ENCODE results near the gene FLT1.

Gene FLT1

GRCh38 chr13:28423010-28423409 is 71.9 kb downstream of the FLT1 start:
- no peak for DNase-seq (ENCODE audit: low spot score)

GRCh38 chr13:28421676-28422410 is 73.1 kb downstream of the FLT1 start:
- no peak for DNase-seq (ENCODE audit: low spot score)

GRCh38 chr13:28420704-28421103 is 74.2 kb downstream of the FLT1 start:
- DNase-seq (ENCODE audit: low spot score) = no peak

GRCh38 chr13:28415994-28416421 is 78.9 kb downstream of the FLT1 start:
- DNase-seq (ENCODE audit: low spot score) = no peak

- DNase-seq (ENCODE audit: low spot score) = no peak
Observed at GRCh38 chr13:28413999-28414398, 80.9 kb downstream of the FLT1 start.

GRCh38 chr13:28412981-28413380 is 81.9 kb downstream of the FLT1 start:
- no peak for DNase-seq (ENCODE audit: low spot score)

DNA sequence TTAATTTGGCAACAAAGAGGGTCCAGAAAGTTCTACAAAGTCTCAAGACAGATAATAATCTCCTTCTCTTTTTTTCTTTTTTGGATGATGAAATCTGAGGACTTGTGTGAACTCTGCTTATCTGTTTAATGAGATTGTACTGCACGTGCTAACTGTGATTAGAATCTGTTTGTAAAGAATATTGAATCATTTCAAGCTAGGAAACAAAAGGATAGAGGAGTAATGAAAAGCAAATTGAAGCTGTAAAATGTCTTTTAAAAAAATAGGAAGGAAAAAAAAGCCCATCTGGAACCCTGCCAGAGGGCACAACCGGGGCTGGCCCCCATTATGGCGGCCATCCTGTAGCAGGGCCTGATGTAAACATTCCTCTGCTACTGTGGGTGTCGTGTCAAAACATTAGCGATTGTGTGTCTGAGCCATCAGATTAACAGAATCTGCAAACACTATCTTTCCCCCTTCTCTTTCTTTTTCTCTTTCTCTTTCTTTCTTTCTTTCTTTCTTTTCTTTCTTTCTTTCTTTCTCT is 83.0 kb downstream of the FLT1 start:
- no peak for DNase-seq (ENCODE audit: low spot score)

- no peak for DNase-seq (ENCODE audit: low spot score)
Observed at GRCh38 chr13:28410096-28410495, 84.8 kb downstream of the FLT1 start.

DNA sequence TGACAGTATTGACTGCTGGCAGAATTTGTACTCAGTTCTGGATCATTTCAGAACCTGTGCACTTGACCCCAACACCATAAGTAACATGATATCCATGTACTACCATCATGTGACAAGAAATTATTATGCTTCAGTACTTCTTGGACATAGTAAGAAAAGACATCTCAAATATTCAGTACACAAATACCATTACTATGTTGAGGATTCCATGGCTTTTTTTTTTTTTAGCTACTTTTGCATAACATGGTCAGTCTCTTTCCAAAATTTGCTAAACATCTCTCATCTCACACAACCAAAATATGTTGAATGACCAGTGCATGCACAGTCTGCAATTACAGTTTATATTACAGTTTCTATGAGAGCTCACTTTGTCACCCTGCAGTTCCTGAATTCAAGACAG is 85.3 kb downstream of the FLT1 start:
- no peak for DNase-seq (ENCODE audit: low spot score)

DNA sequence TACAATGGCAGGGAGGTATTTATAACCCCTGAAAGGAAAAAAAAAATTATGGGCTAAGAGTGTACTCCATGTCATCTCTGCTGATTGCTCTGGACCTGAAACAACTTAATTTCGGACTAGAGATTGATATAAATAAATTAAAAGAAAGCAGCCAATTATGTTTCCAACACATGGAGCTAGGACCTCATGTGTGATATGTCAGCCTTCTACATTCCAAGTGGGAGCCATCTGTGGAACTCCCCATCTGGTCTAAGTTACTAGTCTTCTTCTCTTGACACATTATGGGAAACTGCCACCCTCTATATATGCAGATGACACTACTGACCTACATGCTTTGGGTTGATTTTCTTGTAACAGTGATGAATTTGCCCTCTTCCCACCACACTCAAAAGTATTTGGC is 86.1 kb downstream of the FLT1 start:
- DNase-seq (ENCODE audit: low spot score) = no peak

DNA sequence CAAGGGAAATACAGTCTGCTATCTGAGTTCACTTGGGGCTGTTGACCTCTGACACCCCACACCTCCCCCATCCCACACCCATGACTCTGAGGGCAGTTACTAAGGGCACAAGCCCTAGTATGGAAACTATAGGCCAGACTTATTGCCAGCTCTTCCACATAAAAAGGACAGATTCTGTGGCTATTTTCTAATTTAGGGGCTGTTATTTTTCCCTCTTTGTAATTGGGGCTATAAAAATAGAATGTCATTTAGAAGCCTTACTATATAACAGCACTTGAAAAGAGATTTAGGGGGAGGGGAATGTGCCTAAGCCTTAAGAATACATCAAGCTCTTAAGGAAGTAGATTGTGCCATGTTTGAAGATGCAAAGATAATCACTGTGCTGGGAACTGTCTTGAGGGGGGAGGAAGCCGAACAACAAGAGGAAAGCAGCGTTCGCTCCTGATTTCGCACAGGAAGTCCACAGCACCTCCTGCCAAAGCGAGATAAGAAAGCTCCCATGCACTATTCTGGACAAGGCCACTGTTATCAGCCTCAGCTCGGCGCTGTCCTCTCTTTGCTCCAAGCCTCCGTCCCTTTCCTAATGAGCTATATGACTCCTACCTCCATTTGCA is 86.6 kb downstream of the FLT1 start:
- no peak for DNase-seq (ENCODE audit: low spot score)

DNA sequence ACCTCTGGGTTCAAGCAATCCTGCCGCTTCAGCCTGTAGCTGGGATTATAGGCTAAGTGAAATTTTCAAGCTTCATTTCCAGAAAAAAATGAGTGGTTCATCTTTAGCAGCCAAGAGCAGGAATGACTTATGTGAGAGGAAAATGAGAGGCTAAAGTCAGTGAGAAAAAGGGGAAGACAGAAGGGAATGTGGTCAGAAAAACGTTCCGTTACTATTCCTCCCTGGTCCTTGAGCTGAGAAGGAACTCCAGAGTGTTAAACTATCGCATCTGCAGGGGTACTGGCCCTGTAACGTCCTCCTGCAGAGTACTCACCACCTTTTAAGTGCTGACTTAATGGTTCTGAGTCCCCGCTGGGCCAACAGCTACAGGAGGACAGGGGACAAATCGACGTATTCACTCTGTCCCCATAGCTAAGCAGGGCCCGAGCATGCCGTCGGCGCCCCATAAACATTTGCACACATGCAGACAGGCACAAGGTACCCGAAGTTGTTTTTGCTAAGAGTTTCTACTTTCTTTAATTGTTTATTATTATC is 88.1 kb downstream of the FLT1 start:
- no peak for DNase-seq (ENCODE audit: low spot score)

DNA sequence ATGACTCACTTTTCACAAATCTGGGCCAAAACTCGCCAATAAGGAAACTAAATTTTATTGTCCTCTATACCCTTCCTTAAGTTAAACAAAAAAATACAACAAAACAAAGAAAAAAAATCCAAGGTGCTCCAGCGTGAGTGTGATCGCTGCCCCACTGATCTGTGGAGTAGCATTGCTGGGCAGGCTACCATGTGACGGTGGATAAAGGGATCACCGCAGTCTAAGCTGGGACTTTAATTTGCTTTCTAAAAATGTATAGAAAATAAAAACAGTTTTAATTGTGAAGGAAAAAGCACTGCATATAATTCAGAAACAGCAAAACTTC is 92.9 kb downstream of the FLT1 start:
- DNase-seq (ENCODE audit: low spot score) = no peak

DNA sequence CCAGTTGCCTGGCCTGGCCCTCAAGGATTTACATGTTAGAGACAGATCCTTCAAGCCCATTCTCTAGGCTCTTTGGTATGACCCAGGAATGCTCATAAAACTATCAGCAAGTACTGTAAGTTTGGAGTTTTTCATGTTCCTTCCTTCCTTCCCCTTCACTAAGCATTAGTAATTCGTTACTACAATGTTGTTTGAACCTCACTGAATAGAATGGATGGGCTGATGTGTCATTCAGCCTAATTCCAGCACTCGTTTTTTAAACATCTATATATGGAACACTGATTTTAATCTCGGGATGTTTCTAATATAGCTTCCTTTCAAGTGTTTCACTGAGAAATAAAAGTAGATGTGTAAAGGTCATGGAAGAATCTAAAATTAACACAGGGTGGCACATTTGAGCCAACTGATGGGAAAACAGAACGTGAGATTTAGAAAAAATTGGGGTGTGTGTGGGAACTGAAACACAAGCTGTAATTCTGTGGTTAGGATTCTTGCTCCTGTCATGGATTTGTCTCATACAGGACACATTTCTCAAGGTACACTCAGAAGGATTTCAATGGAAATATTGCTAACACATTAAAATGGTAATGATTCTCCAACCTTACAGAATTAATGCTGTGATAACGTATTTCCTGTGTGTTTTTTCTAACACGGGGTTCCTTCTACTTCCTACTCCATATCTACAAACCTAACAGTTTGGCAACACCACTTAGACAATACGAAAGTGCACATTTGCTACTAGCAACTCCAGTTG is 93.4 kb downstream of the FLT1 start:
- DNase-seq (ENCODE audit: low spot score) = no peak

- DNase-seq (ENCODE audit: low spot score) = no peak
Observed at GRCh38 chr13:28396053-28396452, 98.9 kb downstream of the FLT1 start.

DNA sequence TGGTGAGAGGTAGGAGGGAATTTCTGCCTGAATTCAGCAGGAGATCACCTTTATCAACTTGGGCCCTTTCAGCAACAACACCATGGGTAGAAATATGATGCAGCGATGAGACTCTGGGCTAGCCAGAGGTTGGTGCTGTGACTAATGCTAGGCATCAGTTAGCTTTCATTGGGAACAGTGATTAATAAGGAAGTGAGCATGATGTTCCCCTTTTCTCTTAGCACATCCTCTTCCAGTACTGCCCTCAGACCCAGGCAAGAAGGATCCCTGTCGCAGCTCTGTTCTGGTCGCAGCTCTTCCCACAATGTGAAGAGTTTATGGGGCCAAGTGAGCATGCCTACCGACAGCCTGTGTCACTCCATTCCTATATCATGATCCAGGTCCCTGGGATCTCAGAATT is 100.5 kb downstream of the FLT1 start:
- no peak for DNase-seq (ENCODE audit: low spot score)

- no peak for DNase-seq (ENCODE audit: low spot score)
Observed at GRCh38 chr13:28392896-28393505, 101.9 kb downstream of the FLT1 start.

DNA sequence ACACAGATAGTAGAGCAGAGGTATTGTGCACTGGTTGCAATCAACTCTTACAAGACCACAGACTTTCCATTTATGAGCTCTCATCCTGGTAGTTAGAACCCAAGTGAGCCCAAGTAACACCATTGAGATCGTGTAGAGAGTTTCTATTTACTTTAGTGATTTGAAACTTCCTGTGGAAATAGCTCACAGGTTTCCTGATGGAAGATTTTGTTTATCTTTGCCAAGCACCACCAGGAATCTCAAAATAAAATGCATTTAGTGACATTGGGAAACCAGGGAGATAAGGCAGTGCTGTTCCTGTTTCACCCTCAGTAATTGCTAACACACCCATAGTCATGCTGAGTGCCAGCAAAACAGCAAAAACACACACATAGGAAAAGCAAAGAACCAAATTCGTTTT is 102.5 kb downstream of the FLT1 start:
- no peak for DNase-seq (ENCODE audit: low spot score)

GRCh38 chr13:28387740-28388501 is 107.0 kb downstream of the FLT1 start:
- DNase-seq (ENCODE audit: low spot score) = no peak

- no peak for DNase-seq (ENCODE audit: low spot score)
Observed at GRCh38 chr13:28385362-28385761, 109.6 kb downstream of the FLT1 start.

GRCh38 chr13:28384789-28385188 is 110.1 kb downstream of the FLT1 start:
- DNase-seq (ENCODE audit: low spot score) = no peak

- DNase-seq (ENCODE audit: low spot score) = no peak
Observed at GRCh38 chr13:28380319-28380718, 114.6 kb downstream of the FLT1 start.

Measured in HuH-7.5 (cell line).